HEK293T (cell line): ENCODE measurements around the gene BRD3.

Experiments used
- ARNT ChIP-seq: fragments of 450-650 bp; IDR thresholded peaks from 2 replicates; pipeline ENCODE4 v1.6.1; 2017; ENCODE audit warnings: mild to moderate bottlenecking
- BHLHE40 ChIP-seq: fragments of 450-650 bp; IDR thresholded peaks from 2 replicates; pipeline ENCODE4 v1.6.1; 2016; ENCODE audit warnings: mild to moderate bottlenecking, moderate library complexity, borderline replicate concordance
- CTBP1 ChIP-seq: fragments of 450-650 bp; IDR thresholded peaks from 2 replicates; pipeline ENCODE4 v1.6.1; 2016; ENCODE audit warnings: borderline replicate concordance
- ELF4 ChIP-seq: fragments of 450-650 bp; IDR thresholded peaks from 2 replicates; pipeline ENCODE4 v1.6.1; 2017; ENCODE audit warnings: antibody characterized with exemption
- FOXA1 ChIP-seq: fragments of 450-650 bp; IDR thresholded peaks from 2 replicates; pipeline ENCODE4 v1.6.1; 2016; ENCODE audit warnings: mild to moderate bottlenecking
- FOXK2 ChIP-seq: fragments of 450-650 bp; IDR thresholded peaks from 2 replicates; pipeline ENCODE4 v1.6.1; 2016; ENCODE audit warnings: mild to moderate bottlenecking
- FOXM1 ChIP-seq: fragments of 450-650 bp; IDR thresholded peaks from 2 replicates; pipeline ENCODE4 v1.6.1; 2017; ENCODE audit warnings: mild to moderate bottlenecking, borderline replicate concordance
- LEF1 ChIP-seq: fragments of 450-650 bp; IDR thresholded peaks from 2 replicates; pipeline ENCODE4 v1.6.1; 2017; ENCODE audit warnings: mild to moderate bottlenecking, borderline replicate concordance
- SUZ12 ChIP-seq: fragments of 450-650 bp; IDR thresholded peaks from 2 replicates; pipeline ENCODE4 v1.6.1; 2016; ENCODE audit warnings: mild to moderate bottlenecking
- TARDBP ChIP-seq: fragments of 450-650 bp; IDR thresholded peaks from 2 replicates; pipeline ENCODE4 v1.6.1; 2016

GRCh38 chr9:134059188-134059641 is 8.6 kb downstream of the BRD3 start:
- no peak for TF ChIP-seq SUZ12
- no peak for TF ChIP-seq TARDBP
- no peak for TF ChIP-seq FOXA1
- no peak for TF ChIP-seq FOXM1
- TF ChIP-seq BHLHE40, result no peak
- TF ChIP-seq FOXK2, result no peak
- no peak for TF ChIP-seq LEF1
- TF ChIP-seq ELF4, result no peak
- no peak for TF ChIP-seq CTBP1
- no peak for TF ChIP-seq ARNT
